A172 (cell line): ENCODE results near the gene COL19A1. TPM values are rescaled to one million over a fixed set of nuclear protein-coding genes. Genes with fewer than 3 reads are reported as not detected.
"Not testable (repeated sequence)": the region's sequence is repeated elsewhere in the genome, so short reads cannot be mapped to it uniquely, and the experiment has no call there.

Source experiments
- DNase-seq: peaks from one replicate; pipeline ENCODE4 v3.0.0-alpha.2; 2015; ENCODE audit warnings: low spot score
- total RNA-seq: library from RNA; depleted of rRNA; stranded (reverse); fragments of >200 nt; shearing (Covaris generic); gene quantifications from 2 replicates; pipeline ENCODE4 v1.2.3, GENCODE V29; 2014

COL19A1 gene
- total RNA-seq, 1 experiment from 2014 or later, result not detected

GRCh38 chr6:69900869-69901268, 34.5 kb downstream of the COL19A1 start:
- no peak for DNase-seq

- DNase-seq, result no peak
Observed at GRCh38 chr6:69901361-69901760, 35.0 kb downstream of the COL19A1 start.

GRCh38 chr6:69907981-69908498, 41.7 kb downstream of the COL19A1 start:
- no peak for DNase-seq

GRCh38 chr6:69913361-69913760, 47.0 kb downstream of the COL19A1 start:
- no peak for DNase-seq

GRCh38 chr6:69914015-69914485, 47.7 kb downstream of the COL19A1 start:
- DNase-seq, result no peak

DNA sequence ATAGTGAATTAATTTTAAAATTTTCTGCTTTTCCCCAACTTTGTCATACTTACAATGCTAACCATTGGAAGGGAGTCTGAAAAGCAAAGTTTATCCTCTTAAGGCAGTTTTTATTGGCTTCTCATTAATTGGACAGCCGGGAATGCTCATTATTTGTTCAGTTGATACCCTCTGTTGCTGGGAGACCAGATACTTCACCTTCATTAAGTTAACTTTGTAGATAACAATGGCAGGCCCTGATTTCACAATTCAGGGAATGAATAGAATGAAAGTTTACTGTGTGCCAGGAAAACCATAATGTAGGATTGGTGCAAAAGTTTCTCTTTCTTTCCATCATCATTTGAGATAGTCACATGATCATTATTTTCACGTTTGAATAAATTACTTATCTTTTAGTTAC, 49.0 kb downstream of the COL19A1 start:
- DNase-seq, result no peak

- peak; percentile 76 for DNase-seq
Observed at GRCh38 chr6:69917834-69918233, 51.5 kb downstream of the COL19A1 start.

DNA sequence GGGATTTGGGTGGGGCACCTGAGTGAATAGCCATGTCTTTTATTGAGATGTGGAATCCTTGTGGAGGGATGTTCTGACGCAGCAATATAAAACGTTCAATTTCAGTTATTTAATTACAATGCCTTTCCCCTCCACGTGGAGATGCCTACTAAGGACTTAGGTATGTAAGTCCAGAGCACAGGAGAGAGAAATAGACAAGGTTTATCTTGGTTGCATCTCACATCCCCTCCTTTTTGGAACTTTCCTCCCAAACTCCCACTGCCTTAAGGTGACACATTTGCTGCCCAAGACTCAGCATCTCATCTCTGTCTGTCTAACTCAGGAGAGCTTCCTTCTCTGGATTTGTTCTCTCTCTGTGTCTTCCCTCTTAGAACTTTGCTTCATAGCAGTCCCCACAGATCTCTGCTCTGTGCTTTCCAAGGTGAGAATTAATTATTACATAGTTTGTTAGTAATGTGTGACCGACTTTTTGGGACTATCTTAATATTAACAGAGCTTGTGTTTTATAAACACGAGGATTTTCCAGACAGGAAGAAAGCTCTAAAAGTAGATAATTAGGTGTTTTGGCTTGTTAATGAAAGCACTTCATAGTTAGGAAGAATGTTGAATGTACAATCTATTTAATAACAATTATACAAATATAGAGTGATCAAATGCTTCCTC, 52.6 kb downstream of the COL19A1 start:
- peak; percentile 31 for DNase-seq

GRCh38 chr6:69921066-69921465, 54.7 kb downstream of the COL19A1 start:
- not testable (repeated sequence) for DNase-seq

GRCh38 chr6:69921611-69922010, 55.3 kb downstream of the COL19A1 start:
- not testable (repeated sequence) for DNase-seq

DNA sequence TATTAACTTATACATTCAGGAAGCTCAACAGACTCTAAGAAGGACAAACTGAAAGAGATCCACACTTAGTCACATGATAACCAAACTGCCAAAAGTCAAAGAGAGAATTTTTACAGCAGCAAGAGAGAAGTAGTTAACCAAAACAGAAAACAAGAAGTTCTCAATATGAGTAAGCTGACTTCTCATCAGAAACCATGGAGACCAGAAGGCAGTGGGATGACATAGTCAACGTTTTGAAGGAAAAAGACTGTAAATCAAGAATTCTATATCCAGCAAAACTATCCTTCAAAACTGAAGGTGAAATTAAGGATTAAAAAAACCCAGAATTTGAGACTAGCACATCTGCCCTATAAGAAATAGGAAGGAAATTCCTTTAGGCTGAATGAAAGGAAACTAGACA, 60.4 kb downstream of the COL19A1 start:
- DNase-seq, result no peak

DNA sequence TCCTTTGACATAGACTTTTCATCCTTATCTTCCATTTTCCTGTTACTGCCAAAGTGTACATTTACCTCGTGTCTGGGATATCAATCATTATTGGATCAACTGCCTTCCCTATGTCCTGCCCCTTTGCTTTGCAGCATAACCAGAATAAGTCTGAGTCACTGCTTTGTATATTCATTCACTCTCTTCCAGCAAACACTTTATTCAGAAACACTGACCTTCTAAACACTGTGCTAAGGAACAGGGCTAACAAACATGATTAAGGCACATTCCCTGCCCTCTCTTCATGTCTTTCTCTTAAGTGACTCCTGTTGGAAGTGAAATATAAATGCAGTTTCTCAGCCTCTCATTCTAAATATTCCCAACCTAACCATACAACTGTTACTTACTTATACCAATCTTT, 66.9 kb downstream of the COL19A1 start:
- DNase-seq, result no peak

DNA sequence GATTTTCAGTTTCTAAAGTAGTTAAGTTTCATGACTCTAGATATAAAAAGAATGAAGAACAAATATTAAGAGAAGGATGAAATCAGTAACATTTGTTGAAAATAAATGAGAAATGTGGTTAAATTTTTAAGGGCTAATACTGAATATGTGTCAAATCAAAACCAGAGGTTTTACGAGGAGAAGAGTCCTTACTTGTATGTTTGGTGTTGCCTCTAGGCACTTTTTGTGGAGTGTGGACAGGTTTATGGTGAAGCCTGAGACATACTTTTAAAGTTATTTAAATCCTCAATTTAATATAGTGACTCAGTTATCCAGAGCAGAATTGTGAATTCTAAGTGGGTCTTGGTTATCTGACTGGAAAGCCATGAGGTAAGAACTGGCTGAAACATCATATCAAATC, 68.7 kb downstream of the COL19A1 start:
- DNase-seq, result no peak

GRCh38 chr6:69936674-69937363, 70.5 kb downstream of the COL19A1 start:
- no peak for DNase-seq

- no peak for DNase-seq
Observed at GRCh38 chr6:69937402-69938136, 71.2 kb downstream of the COL19A1 start.

DNA sequence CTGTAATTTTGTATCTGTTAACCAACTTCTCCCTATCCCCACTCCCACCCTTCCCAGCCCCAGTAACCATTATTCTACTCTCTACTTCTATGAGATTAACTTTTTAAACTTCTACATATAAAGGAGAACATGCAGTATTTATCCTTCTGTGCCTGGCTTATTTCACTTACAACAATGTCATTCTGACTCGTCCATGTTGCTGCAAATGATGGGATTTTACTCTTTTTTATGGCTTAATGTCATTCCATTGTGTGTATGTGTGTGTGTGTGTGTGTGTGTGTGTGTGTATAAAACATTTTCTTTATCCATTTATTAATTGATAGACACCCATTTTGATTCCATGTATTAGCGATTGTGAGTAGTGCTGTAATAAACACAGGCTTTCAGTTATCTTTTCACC, 76.1 kb downstream of the COL19A1 start:
- DNase-seq, result no peak

GRCh38 chr6:69945192-69945591, 78.8 kb downstream of the COL19A1 start:
- DNase-seq, result no peak

DNA sequence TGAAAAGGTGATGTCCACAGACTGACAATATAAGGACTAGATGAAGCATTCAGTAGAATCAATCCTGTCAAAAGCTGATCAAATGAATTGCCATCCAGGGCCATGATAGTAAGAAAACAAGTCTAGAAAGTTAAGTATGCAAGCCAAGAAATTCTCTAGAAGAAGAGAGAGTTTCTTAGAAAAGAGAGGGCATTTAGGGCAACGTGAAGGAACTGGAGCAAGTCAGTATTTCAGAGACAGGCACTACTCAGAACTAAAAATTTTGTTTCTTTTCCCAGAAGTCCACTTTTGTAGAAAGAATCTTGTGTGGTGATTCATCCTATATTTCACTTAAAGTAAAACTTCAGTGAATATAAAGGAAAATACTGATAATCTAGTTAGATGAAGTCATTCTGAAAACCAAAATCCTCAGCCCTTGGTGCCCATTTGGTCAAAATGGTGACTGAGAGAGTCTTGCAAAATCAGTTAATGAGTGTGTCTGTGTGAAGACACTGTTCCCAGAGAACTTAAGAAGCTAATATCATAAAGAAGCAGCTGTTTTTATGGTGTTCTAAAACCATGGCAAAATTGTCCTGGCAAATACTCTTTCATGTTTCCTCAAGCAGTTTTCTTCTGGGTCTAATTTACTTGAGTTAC, 82.2 kb downstream of the COL19A1 start:
- DNase-seq, result no peak

- DNase-seq, result no peak
Observed at GRCh38 chr6:69953491-69953890, 87.1 kb downstream of the COL19A1 start.

DNA sequence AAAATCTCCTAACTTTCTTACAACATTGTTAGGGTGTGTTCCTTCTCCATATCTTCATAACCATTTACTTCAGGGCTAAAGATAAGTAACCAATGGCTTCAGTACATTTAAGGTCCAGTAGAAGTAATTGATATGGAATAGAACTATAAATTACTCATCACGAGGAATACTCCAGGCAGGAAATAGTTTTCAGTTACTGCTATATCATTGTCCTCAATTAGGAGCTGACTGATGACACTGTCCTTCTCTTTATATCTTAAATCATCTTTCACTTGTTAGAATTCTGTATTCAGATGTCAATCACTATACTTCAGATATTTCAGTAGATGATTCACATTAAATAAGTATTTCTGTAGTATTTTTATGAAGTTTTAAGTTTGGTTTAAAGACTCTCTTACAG, 88.4 kb downstream of the COL19A1 start:
- DNase-seq, result no peak

DNA sequence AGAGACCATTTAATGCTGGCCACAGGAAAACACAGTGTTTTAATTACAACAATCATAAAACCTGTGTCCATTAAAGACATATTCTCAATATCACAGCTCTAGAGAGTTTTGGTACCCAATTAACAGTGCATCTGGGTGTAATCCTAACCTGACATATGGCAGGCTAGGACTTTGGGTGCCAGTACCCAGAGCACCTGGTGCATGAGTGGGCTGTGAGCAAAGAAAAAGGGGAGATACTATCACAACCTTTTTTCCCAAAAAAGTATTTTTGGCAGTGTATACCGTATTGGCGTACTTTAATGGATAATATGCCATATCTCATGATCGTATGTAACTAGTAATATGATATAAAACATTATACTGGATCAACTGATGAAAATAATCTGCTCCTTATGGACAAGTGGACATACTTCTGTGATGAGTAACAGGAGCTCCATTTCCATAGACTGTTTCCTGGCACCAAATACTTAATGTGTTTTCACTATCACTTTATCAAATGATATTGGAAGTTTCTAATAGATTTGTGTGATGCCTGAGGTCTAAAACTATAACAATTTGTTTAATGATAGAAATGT, 91.7 kb downstream of the COL19A1 start:
- no peak for DNase-seq

DNA sequence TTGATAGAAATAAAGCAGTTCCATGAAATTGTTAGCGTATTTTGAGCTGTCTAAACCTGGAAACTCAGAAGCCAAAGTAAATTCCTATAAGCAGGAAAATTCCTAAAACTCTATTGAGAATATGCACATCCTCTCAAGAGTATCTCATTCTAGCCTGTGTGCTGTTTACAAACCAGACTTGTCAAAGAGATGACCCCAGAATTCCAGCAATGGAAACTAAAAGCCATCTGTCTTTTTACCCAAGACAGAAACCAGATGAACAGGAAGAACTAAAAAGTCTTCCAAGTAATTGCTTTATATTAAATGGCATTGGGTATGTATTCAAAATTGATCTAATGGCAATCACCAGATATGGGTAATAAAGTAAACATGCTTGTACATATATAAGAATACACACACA, 92.6 kb downstream of the COL19A1 start:
- no peak for DNase-seq
